HG03439 (cell line): Measurements from ENCODE around the gene APEX2.
"Not testable (repeated sequence)": the region's sequence is repeated elsewhere in the genome, so short reads cannot be mapped to it uniquely, and the experiment has no call there.

Source experiments
- ATAC-seq: cut with Tn5 transposase; IDR thresholded peaks from one replicate; pipeline ENCODE4 v1.9.1; 2021; ENCODE audit warnings: mild to moderate bottlenecking, moderate library complexity; ENCODE audit not compliant: unreplicated experiment

APEX2 gene

GRCh38 chrX:55011294-55011693, 11.1 kb downstream of the APEX2 start:
- ATAC-seq = no peak

- no peak for ATAC-seq
These were observed 14.7 kb downstream of the APEX2 start for GRCh38 chrX:55014897-55015299.

- ATAC-seq = no peak
These were observed 26.0 kb downstream of the APEX2 start for GRCh38 chrX:55026143-55026542.

- ATAC-seq = no peak
These were observed 26.7 kb downstream of the APEX2 start for GRCh38 chrX:55026840-55027239.

- no peak for ATAC-seq
These were observed 27.9 kb downstream of the APEX2 start for GRCh38 chrX:55028040-55028439.

DNA sequence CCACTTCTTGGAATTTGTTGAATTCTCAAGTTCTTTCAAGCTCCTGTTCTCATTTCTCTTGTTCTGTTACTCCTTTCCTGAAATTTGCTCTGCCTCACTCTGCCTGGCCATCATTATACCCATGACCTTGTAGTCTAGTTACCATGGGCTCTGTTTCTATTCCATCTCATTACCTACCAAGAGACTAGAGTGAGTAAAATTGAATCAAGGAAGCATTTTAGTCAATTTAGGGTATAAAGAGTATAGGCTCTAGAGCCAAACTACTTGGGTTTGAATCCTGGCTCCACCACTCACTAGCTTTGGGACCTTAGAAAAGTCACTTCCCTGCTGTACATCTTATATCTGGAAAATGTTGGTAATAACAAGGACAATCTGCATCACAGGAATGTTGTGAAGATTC, 28.4 kb downstream of the APEX2 start:
- no peak for ATAC-seq

- no peak for ATAC-seq
These were observed 29.1 kb downstream of the APEX2 start for GRCh38 chrX:55029291-55029690.

DNA sequence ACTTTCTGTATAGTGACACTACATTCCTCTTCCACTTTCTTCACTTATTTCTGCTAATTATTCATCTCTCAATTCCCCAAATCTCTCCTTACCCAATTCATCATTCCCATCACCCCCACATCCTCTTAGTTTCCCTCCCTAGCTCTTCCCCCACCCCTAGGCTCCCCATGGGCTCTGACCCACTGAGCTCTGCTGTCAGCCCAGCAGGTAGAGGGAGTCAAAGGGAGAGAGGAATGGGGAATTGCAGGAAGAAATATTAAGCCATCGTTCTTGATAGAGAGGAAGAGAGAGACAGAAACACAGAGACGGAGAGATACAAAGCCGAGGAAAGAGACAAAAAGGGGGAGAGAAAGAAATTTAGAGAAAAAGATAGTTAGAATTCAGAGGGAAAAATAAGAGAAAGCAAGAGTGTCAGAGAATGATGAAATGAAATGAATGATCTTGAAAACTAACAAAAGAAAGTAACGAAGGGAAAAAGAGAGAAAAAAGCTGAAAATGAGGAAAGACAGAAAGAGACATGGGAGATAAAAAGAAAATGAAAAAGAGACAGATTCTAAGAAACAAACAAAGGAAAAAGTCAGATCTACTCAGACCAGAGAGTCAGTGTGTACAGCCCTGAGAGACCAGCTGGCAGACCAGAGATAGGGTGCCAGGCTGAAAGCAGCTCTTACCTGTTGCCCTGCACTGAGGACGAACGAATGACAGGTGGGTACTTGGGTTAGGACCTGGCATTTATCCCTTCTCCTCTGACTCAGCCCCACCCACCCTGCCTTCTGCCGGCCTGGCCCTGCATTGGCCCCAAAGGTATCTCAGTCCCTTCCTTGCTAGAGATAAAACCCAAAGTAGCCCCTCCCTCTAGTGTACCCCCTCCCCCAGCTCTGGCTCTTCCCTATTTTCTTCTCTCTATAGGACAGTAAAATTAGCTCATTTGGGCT, 30.4 kb downstream of the APEX2 start, which contains the start of gene ALAS2:
TSS of gene ALAS2 (minus strand) at position 707 of the 935 bp plus-strand sequence. CDS start 4,977 bp downstream, outside the sequence.
- no peak for ATAC-seq

GRCh38 chrX:55033429-55033828, 33.3 kb downstream of the APEX2 start:
- ATAC-seq = no peak

GRCh38 chrX:55039471-55039870, 39.3 kb downstream of the APEX2 start:
- no peak for ATAC-seq

DNA sequence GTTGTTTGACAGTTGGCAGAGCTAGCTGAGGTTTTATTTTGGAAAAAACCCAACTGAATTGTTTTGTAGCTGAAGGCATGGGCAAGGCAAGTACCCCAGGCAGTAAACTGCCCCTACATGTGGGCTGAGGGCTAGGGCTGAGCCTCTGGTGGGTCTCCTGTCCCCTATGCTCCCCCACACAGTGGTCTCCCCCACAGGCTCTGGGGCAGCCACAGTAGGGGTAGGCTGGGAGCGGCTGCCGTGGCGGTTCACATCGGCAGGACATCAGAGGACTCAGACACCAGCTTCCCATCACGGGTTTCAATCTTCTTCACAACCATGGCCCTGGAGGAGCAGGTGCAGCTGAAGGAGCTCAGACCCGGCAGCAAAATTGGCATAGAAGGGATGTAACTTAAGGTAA, 41.4 kb downstream of the APEX2 start:
- ATAC-seq = no peak

- ATAC-seq = not testable (repeated sequence)
These were observed 50.4 kb downstream of the APEX2 start for GRCh38 chrX:55050599-55050998.

- ATAC-seq = no peak
These were observed 56.9 kb downstream of the APEX2 start for GRCh38 chrX:55056820-55057674.

DNA sequence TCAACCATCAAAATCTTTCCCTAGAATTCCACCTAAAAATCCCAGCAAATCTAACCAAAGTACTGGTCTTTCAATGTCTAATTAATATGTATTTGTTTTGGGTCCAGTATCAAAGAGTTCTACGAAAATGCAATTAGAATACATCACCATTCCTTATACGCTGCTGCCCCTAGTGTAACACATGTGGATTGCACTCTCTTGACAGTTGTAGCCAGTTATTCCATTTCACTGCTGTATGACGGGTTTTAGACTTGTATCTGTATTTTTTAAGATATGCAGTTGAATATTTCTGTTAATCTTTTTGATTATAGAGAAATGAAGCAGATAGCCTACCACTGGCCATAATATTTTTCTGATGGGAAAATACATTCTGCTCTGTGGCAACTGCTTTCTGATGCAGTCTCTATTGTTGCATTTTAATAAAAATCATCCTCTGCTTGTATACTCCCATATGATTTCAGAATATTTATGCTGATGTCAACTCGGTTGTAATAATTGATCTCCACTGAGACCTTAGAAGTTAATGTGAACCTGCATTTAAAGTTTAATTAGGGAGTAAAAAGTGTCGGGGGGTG, 57.6 kb downstream of the APEX2 start:
- ATAC-seq = no peak
